ENCODE measurements around the gene PACRGL.

Gene PACRGL

DNA sequence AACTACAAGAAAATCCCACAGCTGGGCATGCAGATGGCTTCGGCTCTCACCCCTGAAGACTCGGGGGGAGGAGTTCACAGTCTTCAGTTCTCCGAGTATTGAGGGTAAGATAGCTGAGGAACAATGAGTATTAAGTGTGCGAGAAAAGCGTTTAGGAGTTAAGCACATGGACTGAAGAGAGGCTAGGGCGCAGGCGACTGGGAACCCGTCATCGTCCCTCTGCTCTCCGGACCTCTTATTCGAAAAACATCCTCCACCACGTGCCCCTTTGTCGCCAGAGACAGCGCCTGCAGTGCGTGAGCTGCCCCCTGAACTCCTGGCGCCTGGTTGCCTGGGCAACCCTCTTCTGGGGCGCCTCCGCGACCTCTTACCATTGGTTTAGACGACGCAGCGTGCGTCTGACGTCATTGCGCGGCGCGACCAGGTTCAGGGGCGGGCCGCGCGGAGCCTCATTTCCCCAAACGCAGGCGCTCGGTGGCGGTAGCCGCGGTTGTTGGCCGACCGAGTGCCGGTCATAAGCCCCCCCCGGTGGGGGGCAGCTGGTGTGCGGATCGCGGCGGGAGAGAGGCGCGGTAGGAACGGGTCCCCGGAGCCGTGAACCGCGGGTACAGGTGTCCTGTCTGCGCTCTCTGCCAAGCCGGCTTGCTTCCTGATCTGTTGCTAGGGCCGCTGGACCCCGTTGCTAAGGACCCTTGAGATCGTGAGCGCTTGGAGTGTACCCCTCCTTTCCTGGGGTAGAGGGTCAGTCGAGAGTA lies at the start of gene PACRGL:
Gene PACRGL, plus strand, starts transcription at position 452 of the 755 bp plus-strand sequence. CDS start 4,024 bp downstream, outside the sequence.
- H3K36me3 ChIP-seq (ENCODE audit: insufficient read depth, low read length) = peaks cover 7% of the 10 kb centered on the region
- peak within 1 kb of the TSS; percentile 88 for H2AFZ ChIP-seq (ENCODE audit: low read length, unreplicated experiment)
- H3K4me3 ChIP-seq (ENCODE audit: low read depth, low read length) = peak within 1 kb of the TSS; percentile 97
- H3K27me3 ChIP-seq (ENCODE audit: insufficient read depth, low read length) = no peaks in the 10 kb centered on the region
- peaks cover 7% of the 10 kb centered on the region for H3K4me1 ChIP-seq (ENCODE audit: control insufficient read depth, insufficient read depth, low read length, unreplicated experiment)
- peak within 1 kb of the TSS; percentile 53 for H3K27ac ChIP-seq (ENCODE audit: low read depth, low read length)
- H3K79me2 ChIP-seq (ENCODE audit: control insufficient read depth, insufficient read depth, low read length, unreplicated experiment) = peaks cover 33% of the 10 kb centered on the region

- Histone ChIP-seq H2AFZ (ENCODE audit: low read length, unreplicated experiment) (no peak overlapping the region), H3K79me2 (ENCODE audit: control insufficient read depth, insufficient read depth, low read length, unreplicated experiment) (no peaks in the 10 kb centered on the region), H3K4me3 (ENCODE audit: low read depth, low read length) (no peak overlapping the region), H3K27ac (ENCODE audit: low read depth, low read length) (no peak overlapping the region), H3K36me3 (ENCODE audit: insufficient read depth, low read length) (no peaks in the 10 kb centered on the region), H3K27me3 (ENCODE audit: insufficient read depth, low read length) (peaks cover 44% of the 10 kb centered on the region), H3K4me1 (ENCODE audit: control insufficient read depth, insufficient read depth, low read length, unreplicated experiment) (no peaks in the 10 kb centered on the region)
Observed at GRCh38 chr4:20652226-20652885, 47.9 kb upstream of the PACRGL start.

- Histone ChIP-seq H3K4me1 (ENCODE audit: control insufficient read depth, insufficient read depth, low read length, unreplicated experiment) (peaks cover 13% of the 10 kb centered on the region), H3K36me3 (ENCODE audit: insufficient read depth, low read length) (no peaks in the 10 kb centered on the region), H3K79me2 (ENCODE audit: control insufficient read depth, insufficient read depth, low read length, unreplicated experiment) (no peaks in the 10 kb centered on the region), H3K27ac (ENCODE audit: low read depth, low read length) (no peak overlapping the region), H3K27me3 (ENCODE audit: insufficient read depth, low read length) (peaks cover 15% of the 10 kb centered on the region), H2AFZ (ENCODE audit: low read length, unreplicated experiment) (no peak overlapping the region), H3K4me3 (ENCODE audit: low read depth, low read length) (no peak overlapping the region)
Observed at GRCh38 chr4:20658456-20658855, 41.8 kb upstream of the PACRGL start.

DNA sequence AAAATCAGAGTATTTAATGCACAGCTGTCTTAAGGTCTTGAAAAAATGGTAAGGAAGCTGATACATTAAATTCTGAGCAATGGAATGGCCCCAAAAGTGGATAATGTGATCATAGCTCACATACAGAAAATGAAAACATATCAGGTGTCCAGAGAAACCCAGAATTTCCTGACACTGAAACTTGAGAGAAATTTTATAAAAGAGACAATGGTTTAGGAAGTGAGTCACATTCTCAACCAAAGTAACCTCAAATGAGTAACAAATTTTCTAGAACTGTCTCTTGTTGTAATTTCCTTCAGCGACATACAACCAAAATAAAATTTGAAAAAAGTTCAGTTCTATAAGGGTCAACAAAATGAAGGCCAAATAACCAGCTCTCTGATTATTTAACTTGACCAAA lies 37.4 kb upstream of the PACRGL start:
- Histone ChIP-seq H3K79me2 (ENCODE audit: control insufficient read depth, insufficient read depth, low read length, unreplicated experiment) (no peaks in the 10 kb centered on the region), H3K36me3 (ENCODE audit: insufficient read depth, low read length) (no peaks in the 10 kb centered on the region), H3K27ac (ENCODE audit: low read depth, low read length) (peak overlapping the region; percentile 24; the same call in 1 of the 2 replicates)

GRCh38 chr4:20666012-20666860 lies 34.0 kb upstream of the PACRGL start:
- H3K27ac ChIP-seq (ENCODE audit: low read depth, low read length) = no peak overlapping the region
- no peaks in the 10 kb centered on the region for H3K27me3 ChIP-seq (ENCODE audit: insufficient read depth, low read length)
- peaks cover 13% of the 10 kb centered on the region for H3K4me1 ChIP-seq (ENCODE audit: control insufficient read depth, insufficient read depth, low read length, unreplicated experiment)
- H3K4me3 ChIP-seq (ENCODE audit: low read depth, low read length) = no peak overlapping the region
- H3K79me2 ChIP-seq (ENCODE audit: control insufficient read depth, insufficient read depth, low read length, unreplicated experiment) = no peaks in the 10 kb centered on the region
- H3K36me3 ChIP-seq (ENCODE audit: insufficient read depth, low read length) = no peaks in the 10 kb centered on the region
- no peak overlapping the region for H2AFZ ChIP-seq (ENCODE audit: low read length, unreplicated experiment)

More for the DNA sequence above, 37.4 kb upstream of the PACRGL start:
- Histone ChIP-seq H3K4me1 (ENCODE audit: control insufficient read depth, insufficient read depth, low read length, unreplicated experiment) (peaks cover 13% of the 10 kb centered on the region), H2AFZ (ENCODE audit: low read length, unreplicated experiment) (no peak overlapping the region), H3K4me3 (ENCODE audit: low read depth, low read length) (no peak overlapping the region), H3K27me3 (ENCODE audit: insufficient read depth, low read length) (no peaks in the 10 kb centered on the region)

- H3K4me3 ChIP-seq (ENCODE audit: low read depth, low read length) = no peak overlapping the region
- H3K36me3 ChIP-seq (ENCODE audit: insufficient read depth, low read length) = no peaks in the 10 kb centered on the region
Observed at GRCh38 chr4:20672262-20672661, 28.0 kb upstream of the PACRGL start.

GRCh38 chr4:20675786-20676185 lies 24.5 kb upstream of the PACRGL start:
- Histone ChIP-seq H3K27me3 (ENCODE audit: insufficient read depth, low read length) (peaks cover 3% of the 10 kb centered on the region; the same call in 1 of the 2 replicates), H3K27ac (ENCODE audit: low read depth, low read length) (no peak overlapping the region)

More at GRCh38 chr4:20672262-20672661, 28.0 kb upstream of the PACRGL start:
- Histone ChIP-seq H3K4me1 (ENCODE audit: control insufficient read depth, insufficient read depth, low read length, unreplicated experiment) (no peaks in the 10 kb centered on the region), H3K27me3 (ENCODE audit: insufficient read depth, low read length) (peaks cover 3% of the 10 kb centered on the region; the same call in 1 of the 2 replicates), H3K79me2 (ENCODE audit: control insufficient read depth, insufficient read depth, low read length, unreplicated experiment) (no peaks in the 10 kb centered on the region), H2AFZ (ENCODE audit: low read length, unreplicated experiment) (no peak overlapping the region), H3K27ac (ENCODE audit: low read depth, low read length) (no peak overlapping the region)

DNA sequence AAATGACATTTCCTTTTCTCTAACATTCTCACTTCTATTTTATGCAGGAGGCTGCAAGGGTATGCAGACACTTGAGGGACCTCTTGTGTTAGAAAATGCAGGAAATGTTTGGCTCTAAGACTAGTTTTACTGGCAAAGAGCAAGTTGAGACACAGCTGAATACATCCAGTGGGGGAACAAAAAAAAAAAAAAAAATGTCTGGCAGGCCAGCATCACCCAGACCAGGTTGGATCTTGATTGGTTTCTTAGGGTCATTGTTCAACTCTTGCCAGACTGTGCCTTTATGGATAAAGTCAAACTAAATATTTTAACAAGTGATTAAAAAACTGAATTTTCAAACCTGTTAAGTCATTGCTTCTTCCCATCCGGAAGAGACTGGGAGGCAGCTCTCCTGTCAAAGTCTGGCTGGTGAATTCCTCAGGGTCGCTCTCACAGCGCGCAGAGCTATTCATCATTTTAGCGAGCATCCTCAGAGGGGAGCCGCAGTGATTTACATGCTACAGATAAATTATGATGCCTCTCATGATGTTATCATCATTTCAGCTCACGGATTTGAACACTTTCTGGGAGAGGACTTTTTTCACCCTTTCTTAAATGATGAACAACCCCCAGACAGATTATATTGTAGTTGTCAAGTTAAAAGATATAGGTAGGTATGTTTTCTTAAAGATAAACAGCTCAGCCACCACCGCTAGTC lies 23.6 kb upstream of the PACRGL start:
- no peak overlapping the region for H2AFZ ChIP-seq (ENCODE audit: low read length, unreplicated experiment)
- H3K27me3 ChIP-seq (ENCODE audit: insufficient read depth, low read length) = peaks cover 3% of the 10 kb centered on the region; the same call in 1 of the 2 replicates
- H3K36me3 ChIP-seq (ENCODE audit: insufficient read depth, low read length) = no peaks in the 10 kb centered on the region
- H3K4me1 ChIP-seq (ENCODE audit: control insufficient read depth, insufficient read depth, low read length, unreplicated experiment) = peaks cover 25% of the 10 kb centered on the region
- no peak overlapping the region for H3K27ac ChIP-seq (ENCODE audit: low read depth, low read length)
- no peaks in the 10 kb centered on the region for H3K79me2 ChIP-seq (ENCODE audit: control insufficient read depth, insufficient read depth, low read length, unreplicated experiment)
- no peak overlapping the region for H3K4me3 ChIP-seq (ENCODE audit: low read depth, low read length)

More at GRCh38 chr4:20675786-20676185, 24.5 kb upstream of the PACRGL start:
- Histone ChIP-seq H3K79me2 (ENCODE audit: control insufficient read depth, insufficient read depth, low read length, unreplicated experiment) (no peaks in the 10 kb centered on the region), H2AFZ (ENCODE audit: low read length, unreplicated experiment) (no peak overlapping the region), H3K36me3 (ENCODE audit: insufficient read depth, low read length) (no peaks in the 10 kb centered on the region), H3K4me1 (ENCODE audit: control insufficient read depth, insufficient read depth, low read length, unreplicated experiment) (peaks cover 17% of the 10 kb centered on the region), H3K4me3 (ENCODE audit: low read depth, low read length) (no peak overlapping the region)

DNA sequence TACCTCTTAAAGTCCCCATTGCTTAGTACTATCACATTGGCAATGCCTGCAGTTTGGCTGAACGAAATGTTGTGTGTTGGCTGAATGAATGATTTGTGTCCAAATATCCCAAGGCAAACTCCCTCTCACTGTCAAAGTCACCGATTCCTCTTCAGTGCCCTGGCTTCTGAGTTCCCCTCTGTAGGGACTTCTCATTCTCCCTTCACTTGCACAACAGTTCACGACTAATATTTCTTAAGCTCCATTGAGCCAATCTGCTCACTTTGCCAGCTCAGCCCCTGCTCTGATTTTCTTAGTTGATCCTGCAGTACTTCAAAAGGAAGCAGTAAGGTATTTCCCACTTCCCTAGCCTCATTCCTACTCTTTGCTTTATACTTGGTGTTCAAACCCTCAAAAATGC lies 21.9 kb upstream of the PACRGL start:
- Histone ChIP-seq H3K27me3 (ENCODE audit: insufficient read depth, low read length) (peaks cover 3% of the 10 kb centered on the region; the same call in 1 of the 2 replicates), H3K27ac (ENCODE audit: low read depth, low read length) (no peak overlapping the region), H3K4me1 (ENCODE audit: control insufficient read depth, insufficient read depth, low read length, unreplicated experiment) (peaks cover 25% of the 10 kb centered on the region), H3K4me3 (ENCODE audit: low read depth, low read length) (no peak overlapping the region), H2AFZ (ENCODE audit: low read length, unreplicated experiment) (no peak overlapping the region), H3K36me3 (ENCODE audit: insufficient read depth, low read length) (no peaks in the 10 kb centered on the region), H3K79me2 (ENCODE audit: control insufficient read depth, insufficient read depth, low read length, unreplicated experiment) (no peaks in the 10 kb centered on the region)

GRCh38 chr4:20679951-20680350 lies 20.3 kb upstream of the PACRGL start:
- H2AFZ ChIP-seq (ENCODE audit: low read length, unreplicated experiment) = no peak overlapping the region

More at GRCh38 chr4:20679951-20680350, 20.3 kb upstream of the PACRGL start:
- H3K27me3 ChIP-seq (ENCODE audit: insufficient read depth, low read length) = peaks cover 3% of the 10 kb centered on the region; the same call in 1 of the 2 replicates
- no peak overlapping the region for H3K27ac ChIP-seq (ENCODE audit: low read depth, low read length)
- no peaks in the 10 kb centered on the region for H3K36me3 ChIP-seq (ENCODE audit: insufficient read depth, low read length)
- H3K4me1 ChIP-seq (ENCODE audit: control insufficient read depth, insufficient read depth, low read length, unreplicated experiment) = peaks cover 25% of the 10 kb centered on the region
- no peaks in the 10 kb centered on the region for H3K79me2 ChIP-seq (ENCODE audit: control insufficient read depth, insufficient read depth, low read length, unreplicated experiment)
- H3K4me3 ChIP-seq (ENCODE audit: low read depth, low read length) = no peak overlapping the region
